MM.1S (cell line): ENCODE data around the gene NAA25.
"Not testable (repeated sequence)": the region's sequence is repeated elsewhere in the genome, so short reads cannot be mapped to it uniquely, and the experiment has no call there.

Source experiments
- DNase-seq: peaks from one replicate; pipeline ENCODE4 v3.0.0-alpha.2; 2015
- H2AFZ ChIP-seq: fragments of 300-600 bp; sonication (generic); 2 replicates; pipeline ENCODE4 v1.6.0; 2016; ENCODE audit warnings: antibody characterized with exemption, low read length
- H3F3A ChIP-seq: fragments of 300-600 bp; sonication (generic); 2 replicates; pipeline ENCODE4 v1.6.1; 2016; ENCODE audit warnings: mild to moderate bottlenecking, antibody characterized with exemption, low read length, moderate library complexity, mixed read lengths; ENCODE audit not compliant: insufficient read depth
- H3K27ac ChIP-seq: fragments of 300-600 bp; sonication (generic); 2 replicates; pipeline ENCODE4 v1.5.1; 2016; ENCODE audit warnings: mild to moderate bottlenecking, low read length
- H3K27me3 ChIP-seq: fragments of 300-600 bp; sonication (generic); replicated peaks from 2 replicates; pipeline ENCODE4 v1.6.0; 2016; ENCODE audit warnings: low read length; ENCODE audit not compliant: insufficient read depth
- H3K36me3 ChIP-seq: fragments of 300-600 bp; sonication (generic); replicated peaks from 2 replicates; pipeline ENCODE4 v1.6.1; 2016; ENCODE audit warnings: mild to moderate bottlenecking, low read length, mixed read lengths; ENCODE audit not compliant: insufficient read depth
- H3K4me1 ChIP-seq: fragments of 300-600 bp; sonication (generic); 2 replicates; pipeline ENCODE4 v1.6.1; 2016; ENCODE audit warnings: low read length, mixed read lengths
- H3K4me2 ChIP-seq: fragments of 300-600 bp; sonication (generic); 2 replicates; pipeline ENCODE4 v1.6.0; 2016; ENCODE audit warnings: low read depth, low read length
- H3K4me3 ChIP-seq: fragments of 300-600 bp; sonication (generic); 2 replicates; pipeline ENCODE4 v1.5.1; 2016; ENCODE audit warnings: low read length, mixed read lengths
- H3K79me2 ChIP-seq: fragments of 300-600 bp; sonication (generic); 2 replicates; pipeline ENCODE4 v1.6.1; 2016; ENCODE audit warnings: mixed run types, low read length, mixed read lengths
- H3K9ac ChIP-seq: fragments of 300-600 bp; sonication (generic); 2 replicates; pipeline ENCODE4 v1.6.1; 2016; ENCODE audit warnings: low read length, mixed read lengths
- H3K9me2 ChIP-seq: fragments of 300-600 bp; sonication (generic); replicated peaks from 2 replicates; pipeline ENCODE4 v1.6.1; 2016; ENCODE audit warnings: mild to moderate bottlenecking, low read length, mixed read lengths; ENCODE audit not compliant: insufficient read depth
- H3K9me3 ChIP-seq: fragments of 300-600 bp; sonication (generic); replicated peaks from 2 replicates; pipeline ENCODE4 v1.6.1; 2016; ENCODE audit warnings: mild to moderate bottlenecking, low read length, mixed read lengths; ENCODE audit not compliant: insufficient read depth
- H4K20me1 ChIP-seq: fragments of 300-600 bp; sonication (generic); 2 replicates; pipeline ENCODE4 v1.6.1; 2016; ENCODE audit warnings: mild to moderate bottlenecking, low read length, moderate library complexity, mixed read lengths; ENCODE audit not compliant: insufficient read depth
- EZH2 ChIP-seq: fragments of 300-600 bp; sonication (generic); optimal IDR thresholded peaks from 2 replicates; pipeline ENCODE3; 2017; ENCODE audit warnings: low read depth, mild to moderate bottlenecking, antibody characterized with exemption, low read length, mixed read lengths
- EZH2phosphoT487 ChIP-seq: fragments of 300-600 bp; sonication (generic); IDR thresholded peaks from 2 replicates; pipeline ENCODE4 v1.6.1; 2018; ENCODE audit warnings: antibody characterized with exemption, low read length
- TF ChIP-seq, protein P1 (sequence below): fragments of 300-600 bp; sonication (generic); IDR thresholded peaks from 2 replicates; pipeline ENCODE4 v1.5.1; 2016; ENCODE audit warnings: antibody characterized with exemption, low read length, mixed read lengths

Gene NAA25

DNA sequence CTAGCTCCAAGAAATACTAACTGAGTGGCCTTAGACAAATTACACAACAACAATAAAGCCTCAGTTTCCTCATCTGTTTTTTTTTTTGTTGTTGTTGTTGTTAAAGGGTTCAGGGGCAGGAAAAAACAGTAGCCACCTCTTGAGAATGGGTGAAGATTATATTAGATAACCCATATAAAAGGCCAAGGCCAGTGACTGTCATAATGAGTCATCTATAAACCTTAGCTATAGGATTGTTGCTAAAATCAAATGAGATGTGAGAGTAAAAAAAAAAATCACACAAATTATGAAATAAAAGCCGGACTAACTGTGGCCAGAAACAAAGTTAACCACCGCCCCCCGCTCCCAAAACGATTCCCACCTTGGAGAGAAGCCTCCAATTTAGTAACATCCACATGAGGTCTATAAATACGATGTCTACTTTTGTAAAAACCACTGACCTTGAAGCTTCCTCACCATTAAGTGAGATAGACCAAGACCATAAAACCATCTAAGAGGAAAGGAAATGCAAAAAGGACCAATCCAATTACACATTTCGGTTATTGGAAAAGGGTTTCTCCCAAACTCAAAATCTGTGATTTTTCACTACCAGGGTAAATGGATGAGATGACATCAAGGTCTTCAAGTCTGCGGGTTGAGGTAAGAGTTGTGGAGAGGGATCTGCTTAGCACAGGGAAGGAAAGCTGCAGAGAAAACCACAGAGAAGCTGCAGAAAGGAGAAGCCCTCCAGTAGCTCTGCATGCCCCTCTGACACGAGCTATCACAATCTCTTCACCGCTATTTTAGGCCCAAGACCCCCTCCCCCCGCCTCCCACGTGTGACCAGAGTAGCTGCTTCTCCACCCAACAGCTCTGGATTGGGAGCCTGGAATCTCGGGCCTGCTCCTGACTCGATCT is 1.0 kb downstream of the NAA25 start:
- DNase-seq: no peak
- TF ChIP-seq, protein P1, sequence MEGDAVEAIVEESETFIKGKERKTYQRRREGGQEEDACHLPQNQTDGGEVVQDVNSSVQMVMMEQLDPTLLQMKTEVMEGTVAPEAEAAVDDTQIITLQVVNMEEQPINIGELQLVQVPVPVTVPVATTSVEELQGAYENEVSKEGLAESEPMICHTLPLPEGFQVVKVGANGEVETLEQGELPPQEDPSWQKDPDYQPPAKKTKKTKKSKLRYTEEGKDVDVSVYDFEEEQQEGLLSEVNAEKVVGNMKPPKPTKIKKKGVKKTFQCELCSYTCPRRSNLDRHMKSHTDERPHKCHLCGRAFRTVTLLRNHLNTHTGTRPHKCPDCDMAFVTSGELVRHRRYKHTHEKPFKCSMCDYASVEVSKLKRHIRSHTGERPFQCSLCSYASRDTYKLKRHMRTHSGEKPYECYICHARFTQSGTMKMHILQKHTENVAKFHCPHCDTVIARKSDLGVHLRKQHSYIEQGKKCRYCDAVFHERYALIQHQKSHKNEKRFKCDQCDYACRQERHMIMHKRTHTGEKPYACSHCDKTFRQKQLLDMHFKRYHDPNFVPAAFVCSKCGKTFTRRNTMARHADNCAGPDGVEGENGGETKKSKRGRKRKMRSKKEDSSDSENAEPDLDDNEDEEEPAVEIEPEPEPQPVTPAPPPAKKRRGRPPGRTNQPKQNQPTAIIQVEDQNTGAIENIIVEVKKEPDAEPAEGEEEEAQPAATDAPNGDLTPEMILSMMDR: no peak
- TF ChIP-seq EZH2phosphoT487 (no peak), EZH2 (no peak)
- Histone ChIP-seq H3K4me3 (peak overlapping the region; percentile 81), H4K20me1 (0 out of 2 replicates have a peak, but pooled peaks cover 6% of the 10 kb centered on the region), H3F3A (no peaks in the 10 kb centered on the region), H3K9me2 (no peaks in the 10 kb centered on the region), H3K79me2 (peaks cover 60% of the 10 kb centered on the region), H3K4me1 (no peaks in the 10 kb centered on the region), H2AFZ (no peak overlapping the region), H3K27me3 (no peaks in the 10 kb centered on the region), H3K36me3 (no peaks in the 10 kb centered on the region), H3K9ac (peak overlapping the region; percentile 81), H3K27ac (0 out of 2 replicates have a peak overlapping the region, but pooled peaks have one; percentile 6), H3K4me2 (peak overlapping the region; percentile 41; the same call in 1 of the 2 replicates), H3K9me3 (no peaks in the 10 kb centered on the region)

DNA sequence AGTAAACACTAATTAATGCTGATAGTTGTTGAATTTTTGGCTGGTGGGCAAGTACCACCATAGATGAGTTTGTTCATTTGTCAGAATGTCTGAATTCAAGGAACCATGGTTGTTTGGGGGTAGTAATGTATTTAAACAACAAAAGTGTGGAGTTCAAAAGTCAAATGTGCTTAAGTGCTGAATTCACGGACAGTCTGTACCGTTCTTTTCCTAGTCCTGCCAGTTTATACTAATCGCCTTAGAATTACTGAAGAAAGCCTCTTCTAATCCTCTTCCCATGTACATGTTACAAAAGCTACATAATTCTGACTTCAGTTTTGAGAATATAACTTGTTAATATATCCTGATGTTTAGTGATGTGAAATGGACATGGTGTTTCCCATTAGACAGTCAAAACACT is 2.7 kb downstream of the NAA25 start:
- no peak for TF ChIP-seq EZH2phosphoT487
- TF ChIP-seq, protein P1: no peak
- TF ChIP-seq EZH2: no peak
- no peak overlapping the region for H3K27ac ChIP-seq
- peaks cover 73% of the 10 kb centered on the region for H3K79me2 ChIP-seq
- no peak overlapping the region for H2AFZ ChIP-seq
- no peaks in the 10 kb centered on the region for H3K9me2 ChIP-seq
- H3K9ac ChIP-seq: no peak overlapping the region
- 0 out of 2 replicates have a peak, but pooled peaks cover 6% of the 10 kb centered on the region for H4K20me1 ChIP-seq
- H3K27me3 ChIP-seq: no peaks in the 10 kb centered on the region
- H3K9me3 ChIP-seq: no peaks in the 10 kb centered on the region
- no peak overlapping the region for H3K4me2 ChIP-seq
- H3K4me1 ChIP-seq: no peaks in the 10 kb centered on the region
- H3K4me3 ChIP-seq: no peak overlapping the region
- no peak for DNase-seq
- H3F3A ChIP-seq: no peaks in the 10 kb centered on the region
- no peaks in the 10 kb centered on the region for H3K36me3 ChIP-seq

DNA sequence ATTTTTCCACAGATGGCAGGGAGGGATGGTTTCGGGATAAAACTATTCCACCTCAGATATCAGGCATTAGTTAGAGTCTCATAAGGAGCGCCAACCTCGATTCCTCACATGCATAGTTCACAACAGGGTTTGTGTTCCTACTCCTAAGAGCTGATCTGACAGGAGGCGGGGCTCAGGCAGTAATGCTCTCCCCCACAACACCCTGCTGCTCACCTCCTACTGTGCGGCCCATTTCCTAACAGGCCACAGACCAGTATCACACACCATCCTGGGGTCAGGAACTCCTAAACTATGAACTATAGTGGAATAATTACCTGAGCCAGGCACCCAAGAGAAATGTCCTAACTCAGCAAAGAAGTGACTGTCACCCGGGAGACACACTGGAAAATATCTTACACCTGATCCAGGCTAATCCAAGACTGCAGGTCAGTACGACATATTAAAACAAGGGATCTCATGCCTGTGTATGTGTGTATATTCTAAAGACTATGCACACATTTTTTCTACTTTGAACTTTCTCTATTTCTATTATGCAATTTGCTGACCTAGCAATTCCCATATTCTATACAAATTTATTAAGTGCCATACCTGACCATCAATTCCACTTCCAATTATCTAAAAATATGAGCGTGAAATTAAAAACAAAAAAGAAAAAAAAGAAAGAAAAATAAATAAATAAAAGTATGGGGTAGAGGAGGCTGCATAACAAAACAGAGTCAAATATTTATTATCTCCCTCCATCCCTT is 4.7 kb downstream of the NAA25 start:
- Histone ChIP-seq H3K79me2 (peaks cover 82% of the 10 kb centered on the region), H3K27ac (no peak overlapping the region), H3K4me1 (no peaks in the 10 kb centered on the region), H2AFZ (no peak overlapping the region), H3K27me3 (no peaks in the 10 kb centered on the region), H3F3A (no peaks in the 10 kb centered on the region), H3K4me3 (no peak overlapping the region), H4K20me1 (0 out of 2 replicates have a peak, but pooled peaks cover 6% of the 10 kb centered on the region), H3K4me2 (no peak overlapping the region), H3K9me2 (no peaks in the 10 kb centered on the region), H3K36me3 (no peaks in the 10 kb centered on the region), H3K9me3 (no peaks in the 10 kb centered on the region), H3K9ac (no peak overlapping the region)
- no peak for TF ChIP-seq EZH2
- no peak for TF ChIP-seq EZH2phosphoT487
- no peak for DNase-seq

DNA sequence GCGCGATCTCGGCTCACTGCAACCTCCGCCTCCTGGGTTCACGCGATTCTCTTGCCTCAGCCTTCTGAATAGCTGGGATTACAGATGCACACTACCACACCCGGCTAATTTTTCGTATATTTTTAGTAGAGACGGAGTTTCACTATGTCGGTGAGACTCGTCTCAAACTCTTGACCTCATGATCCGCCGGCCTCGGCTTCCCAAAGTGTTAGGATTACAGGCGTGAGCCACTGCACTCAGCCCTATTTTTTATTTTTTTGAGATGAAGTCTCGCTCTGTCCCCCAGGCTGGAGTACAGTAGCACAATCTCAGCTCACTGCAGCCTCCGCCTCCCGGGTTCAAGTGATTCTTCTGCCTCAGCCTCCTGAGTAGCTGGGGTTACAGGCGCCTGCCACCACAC is 5.8 kb downstream of the NAA25 start:
- H3F3A ChIP-seq, H3K9me2 ChIP-seq, DNase-seq, H3K4me2 ChIP-seq, H3K4me1 ChIP-seq, H3K27me3 ChIP-seq, H3K9ac ChIP-seq, H3K4me3 ChIP-seq, H4K20me1 ChIP-seq, H2AFZ ChIP-seq, H3K9me3 ChIP-seq, H3K36me3 ChIP-seq, H3K27ac ChIP-seq: not testable (repeated sequence)
- H3K79me2 ChIP-seq: peaks cover 79% of the 10 kb centered on the region
